Chondrocyte (in vitro differentiated cells): Measurements from ENCODE around the gene PLEKHG4. TPM values are rescaled to one million over a fixed set of nuclear protein-coding genes. Genes with fewer than 3 reads are reported as not detected.

Source experiments
- DNase-seq: peaks from one replicate; pipeline ENCODE4 v3.0.0; 2021; ENCODE audit warnings: mixed read lengths, low spot score
- H3K27ac Mint-ChIP-seq: one replicate; pipeline ENCODE4 v1.8.0; 2021; ENCODE audit warnings: mild to moderate bottlenecking, moderate library complexity, mixed read lengths; ENCODE audit not compliant: unreplicated experiment
- H3K27me3 Mint-ChIP-seq: 2 replicates; pipeline ENCODE4 v1.8.0; 2021; ENCODE audit warnings: low read depth, mixed read lengths
- H3K36me3 Mint-ChIP-seq: 2 replicates; pipeline ENCODE4 v1.8.0; 2021; ENCODE audit warnings: low read depth, mixed read lengths
- H3K4me1 Mint-ChIP-seq: 2 replicates; pipeline ENCODE4 v1.8.0; 2021; ENCODE audit warnings: low read depth, mild to moderate bottlenecking, mixed read lengths
- H3K4me3 Mint-ChIP-seq: one replicate; pipeline ENCODE4 v1.8.0; 2021; ENCODE audit warnings: mild to moderate bottlenecking, moderate library complexity, mixed read lengths; ENCODE audit not compliant: unreplicated experiment
- H3K9me3 Mint-ChIP-seq: 2 replicates; pipeline ENCODE4 v1.8.0; 2021; ENCODE audit warnings: low read depth, mixed read lengths
- total RNA-seq: library from RNA; stranded (reverse); gene quantifications from 3 replicates; pipeline ENCODE4 v1.2.1, GENCODE V29; 2021
- TF ChIP-seq, protein P1 (sequence below): fragments of 200-600 bp; sonication (generic); IDR thresholded peaks from 2 replicates; pipeline ENCODE4 v1.5.0; 2021; ENCODE audit warnings: antibody characterized with exemption, mild to moderate bottlenecking, moderate library complexity

The PLEKHG4 gene
- total RNA-seq, 1 donor from 2014 or later: 22.4 TPM

DNA sequence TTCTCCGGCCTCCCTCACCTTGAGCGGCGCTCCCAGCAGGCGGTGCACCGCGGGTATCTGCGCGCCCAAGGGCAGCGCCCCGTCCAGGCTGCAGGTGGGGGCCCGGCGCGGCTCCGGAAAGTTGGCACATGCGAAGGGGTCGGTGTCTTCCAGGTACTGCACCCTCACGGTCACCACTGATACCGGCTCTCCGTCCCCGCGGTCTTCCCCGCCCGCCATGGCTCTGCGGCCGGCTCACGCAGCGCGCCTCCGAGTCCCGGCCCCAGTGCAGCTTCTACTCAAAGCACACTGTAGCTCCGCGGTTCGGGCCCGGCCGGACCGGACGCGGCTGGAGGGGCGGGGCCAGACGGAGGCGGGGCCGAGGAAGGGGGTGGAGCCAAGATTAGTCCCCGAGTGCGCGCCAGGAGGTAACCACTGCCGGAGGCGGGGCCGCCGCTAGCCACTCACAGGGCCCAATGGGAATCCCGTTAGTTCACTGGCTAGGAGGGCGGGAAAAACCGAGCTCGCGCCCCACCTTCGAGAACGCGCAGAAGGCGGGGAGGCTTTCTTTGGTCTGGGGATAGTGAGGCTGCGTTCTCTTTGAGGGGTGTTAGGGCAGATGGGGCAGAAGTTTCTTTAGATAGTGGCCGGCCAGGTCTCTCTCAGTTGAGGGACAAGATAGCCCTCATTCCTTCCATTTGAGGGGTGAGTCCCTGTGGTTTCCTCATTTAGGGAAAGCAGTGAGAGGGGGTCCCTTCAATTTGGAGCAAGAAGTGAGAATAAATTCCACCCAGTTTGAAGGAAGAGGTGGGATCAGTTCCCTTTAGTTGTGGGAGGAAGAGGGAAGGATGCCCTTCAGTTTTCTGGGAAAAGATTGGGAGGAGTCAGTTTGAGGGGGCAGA is 31.9 kb upstream of the PLEKHG4 start, which contains the start of gene FHOD1:
Gene FHOD1 (minus strand): TSS at position 290 of the 881 bp plus-strand sequence. CDS start 71 bp downstream, at position 219.
- TF ChIP-seq, protein P1, sequence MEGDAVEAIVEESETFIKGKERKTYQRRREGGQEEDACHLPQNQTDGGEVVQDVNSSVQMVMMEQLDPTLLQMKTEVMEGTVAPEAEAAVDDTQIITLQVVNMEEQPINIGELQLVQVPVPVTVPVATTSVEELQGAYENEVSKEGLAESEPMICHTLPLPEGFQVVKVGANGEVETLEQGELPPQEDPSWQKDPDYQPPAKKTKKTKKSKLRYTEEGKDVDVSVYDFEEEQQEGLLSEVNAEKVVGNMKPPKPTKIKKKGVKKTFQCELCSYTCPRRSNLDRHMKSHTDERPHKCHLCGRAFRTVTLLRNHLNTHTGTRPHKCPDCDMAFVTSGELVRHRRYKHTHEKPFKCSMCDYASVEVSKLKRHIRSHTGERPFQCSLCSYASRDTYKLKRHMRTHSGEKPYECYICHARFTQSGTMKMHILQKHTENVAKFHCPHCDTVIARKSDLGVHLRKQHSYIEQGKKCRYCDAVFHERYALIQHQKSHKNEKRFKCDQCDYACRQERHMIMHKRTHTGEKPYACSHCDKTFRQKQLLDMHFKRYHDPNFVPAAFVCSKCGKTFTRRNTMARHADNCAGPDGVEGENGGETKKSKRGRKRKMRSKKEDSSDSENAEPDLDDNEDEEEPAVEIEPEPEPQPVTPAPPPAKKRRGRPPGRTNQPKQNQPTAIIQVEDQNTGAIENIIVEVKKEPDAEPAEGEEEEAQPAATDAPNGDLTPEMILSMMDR: no peak
- Mint-ChIP-seq H3K4me1 (peaks cover 47% of the 10 kb centered on the region), H3K36me3 (no peaks in the 10 kb centered on the region), H3K27me3 (no peaks in the 10 kb centered on the region), H3K27ac (peak within 1 kb of the TSS; percentile 98), H3K4me3 (peak within 1 kb of the TSS; percentile 84), H3K9me3 (no peaks in the 10 kb centered on the region)
- DNase-seq: peak; percentile 98

DNA sequence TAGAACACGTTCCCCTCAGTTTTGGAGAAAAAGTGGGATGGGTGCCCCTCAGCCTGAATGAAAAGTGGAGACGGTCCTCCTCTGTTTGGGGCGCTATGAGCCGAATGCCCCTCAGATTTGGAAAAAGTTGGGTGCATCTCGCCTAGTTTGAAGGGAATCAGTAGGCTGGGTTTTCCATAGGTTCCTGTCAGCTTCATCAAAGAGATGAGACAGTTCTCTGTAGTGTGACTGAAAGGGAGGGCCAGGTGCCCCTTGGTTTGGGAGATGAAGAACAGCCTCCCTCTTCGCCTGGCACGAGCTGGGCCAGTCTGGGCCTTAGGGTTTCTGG is 31.3 kb upstream of the PLEKHG4 start:
- H3K36me3 Mint-ChIP-seq: no peaks in the 10 kb centered on the region
- no peaks in the 10 kb centered on the region for H3K27me3 Mint-ChIP-seq
- H3K4me1 Mint-ChIP-seq: peaks cover 44% of the 10 kb centered on the region
- peak overlapping the region; percentile 91 for H3K27ac Mint-ChIP-seq
- DNase-seq: no peak
- TF ChIP-seq, protein P1: no peak
- H3K4me3 Mint-ChIP-seq: peak overlapping the region; percentile 84
- H3K9me3 Mint-ChIP-seq: no peaks in the 10 kb centered on the region

DNA sequence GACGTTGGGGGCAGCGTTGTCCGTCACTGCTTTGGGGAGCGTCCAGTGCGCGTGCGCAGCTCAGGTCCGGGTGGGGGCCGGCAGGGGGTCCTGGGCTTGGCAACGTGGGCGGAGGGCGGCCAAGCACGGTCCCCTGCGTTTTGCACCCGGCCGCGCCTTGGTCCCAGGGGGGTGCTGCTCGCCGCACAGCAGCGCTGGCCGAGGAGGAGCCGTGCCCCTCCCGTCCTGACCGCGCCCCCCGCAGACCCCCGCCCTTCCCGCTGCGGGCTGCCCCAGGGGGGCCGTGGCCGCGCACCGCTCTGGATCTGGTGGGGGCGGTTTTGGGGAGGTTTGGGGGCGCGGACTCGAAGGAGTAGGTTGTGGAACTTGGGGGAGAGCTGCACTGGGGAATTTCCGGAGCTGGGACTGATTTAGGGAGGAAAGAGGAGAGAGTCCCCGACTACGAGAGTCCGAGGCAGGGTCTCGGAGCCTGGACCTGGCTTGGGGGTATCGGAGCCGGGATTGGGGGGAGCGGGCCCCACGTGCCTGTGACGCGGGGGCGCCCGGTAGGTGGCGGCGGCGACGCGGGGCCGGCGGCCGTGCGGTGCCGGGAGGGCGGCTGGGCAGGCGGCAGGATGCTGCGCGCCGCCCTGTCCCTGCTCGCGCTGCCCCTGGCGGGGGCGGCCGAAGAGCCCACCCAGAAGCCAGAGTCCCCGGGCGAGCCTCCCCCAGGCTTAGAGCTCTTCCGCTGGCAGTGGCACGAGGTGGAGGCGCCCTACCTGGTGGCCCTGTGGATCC is 30.7 kb upstream of the PLEKHG4 start, which contains the start of gene SLC9A5:
Gene SLC9A5 (plus strand): TSS at position 579 of the 777 bp plus-strand sequence. CDS start 36 bp downstream, at position 615.
- Mint-ChIP-seq H3K9me3 (no peaks in the 10 kb centered on the region), H3K4me3 (peak within 1 kb of the TSS; percentile 84), H3K27me3 (no peaks in the 10 kb centered on the region), H3K27ac (peak within 1 kb of the TSS; percentile 91), H3K4me1 (peaks cover 43% of the 10 kb centered on the region), H3K36me3 (no peaks in the 10 kb centered on the region)
- peak; percentile 80 for DNase-seq
- TF ChIP-seq, protein P1: peak; percentile 63

DNA sequence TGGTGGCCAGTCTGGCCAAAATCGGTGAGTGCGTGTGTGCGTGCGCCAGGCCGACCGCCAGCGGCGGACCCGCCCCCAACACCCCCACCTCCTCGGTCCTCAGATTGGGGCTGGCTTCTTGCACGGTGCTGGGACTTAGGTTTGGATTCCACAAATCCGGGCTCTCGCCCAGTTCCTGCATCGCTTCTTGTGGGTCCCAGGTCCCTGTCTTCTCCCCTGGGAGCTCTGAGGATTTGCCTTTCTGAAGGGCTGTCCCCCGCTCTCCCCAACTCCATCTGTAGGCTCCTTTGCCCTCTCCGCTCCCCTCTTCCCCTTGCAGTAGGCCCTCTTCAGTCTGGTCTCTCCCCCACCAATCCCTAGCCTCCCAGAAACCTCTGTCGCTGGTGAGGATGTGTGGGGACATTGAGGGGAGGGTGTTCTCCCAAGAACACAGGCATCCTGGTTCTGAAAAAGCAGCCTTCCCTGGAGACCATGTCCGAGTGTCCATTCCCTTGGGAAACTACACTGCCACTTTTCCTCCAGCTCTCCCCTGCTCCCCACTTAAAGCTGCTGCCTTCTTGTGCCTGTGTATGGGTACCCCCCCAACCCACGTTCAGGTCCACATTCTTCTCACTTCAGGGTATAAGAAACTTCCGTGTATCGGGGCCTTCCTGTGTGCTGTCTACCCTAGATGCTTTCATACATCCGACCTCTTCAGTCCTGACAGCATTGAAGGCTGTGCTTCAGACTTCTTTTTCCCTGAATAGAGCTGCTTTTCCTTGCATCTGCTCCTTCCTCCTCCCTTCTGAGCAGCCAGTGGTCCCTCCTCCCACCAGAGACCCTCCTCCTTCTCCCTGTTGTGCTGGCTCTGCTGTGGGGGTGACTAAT is 29.9 kb upstream of the PLEKHG4 start:
- peaks cover 34% of the 10 kb centered on the region for H3K4me1 Mint-ChIP-seq
- peak overlapping the region; percentile 27 for H3K27ac Mint-ChIP-seq
- peak overlapping the region; percentile 70 for H3K4me3 Mint-ChIP-seq
- TF ChIP-seq, protein P1: no peak
- no peaks in the 10 kb centered on the region for H3K27me3 Mint-ChIP-seq
- DNase-seq: peak; percentile 58
- no peaks in the 10 kb centered on the region for H3K9me3 Mint-ChIP-seq
- H3K36me3 Mint-ChIP-seq: no peaks in the 10 kb centered on the region

DNA sequence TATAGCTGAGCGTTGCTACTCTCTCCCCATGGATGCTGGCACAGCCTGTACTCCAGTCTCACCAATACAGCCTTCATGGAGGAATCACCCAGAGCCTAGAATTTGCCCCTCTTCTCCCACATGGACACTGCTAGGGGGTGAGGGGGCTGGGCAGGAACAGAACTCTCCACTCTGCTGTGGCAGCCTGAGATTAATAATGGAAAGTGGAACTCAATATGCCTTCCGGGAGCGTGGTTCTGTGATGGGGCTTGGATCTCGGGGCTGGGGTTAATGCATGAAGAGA is 29.3 kb upstream of the PLEKHG4 start:
- no peaks in the 10 kb centered on the region for H3K36me3 Mint-ChIP-seq
- H3K4me1 Mint-ChIP-seq: peaks cover 29% of the 10 kb centered on the region
- H3K4me3 Mint-ChIP-seq: peak overlapping the region; percentile 70
- no peak overlapping the region for H3K27ac Mint-ChIP-seq
- no peaks in the 10 kb centered on the region for H3K9me3 Mint-ChIP-seq
- peak; percentile 39 for DNase-seq
- H3K27me3 Mint-ChIP-seq: no peaks in the 10 kb centered on the region
- TF ChIP-seq, protein P1: no peak
